NCI-H146 (cell line): ENCODE data around the gene EMP3.
"Not testable (repeated sequence)": the region's sequence is repeated elsewhere in the genome, so short reads cannot be mapped to it uniquely, and the experiment has no call there.

Experiments
- DNase-seq: peaks from one replicate; lab custom pipeline; 2025; lab: John Stamatoyannopoulos, UW

Gene EMP3

DNA sequence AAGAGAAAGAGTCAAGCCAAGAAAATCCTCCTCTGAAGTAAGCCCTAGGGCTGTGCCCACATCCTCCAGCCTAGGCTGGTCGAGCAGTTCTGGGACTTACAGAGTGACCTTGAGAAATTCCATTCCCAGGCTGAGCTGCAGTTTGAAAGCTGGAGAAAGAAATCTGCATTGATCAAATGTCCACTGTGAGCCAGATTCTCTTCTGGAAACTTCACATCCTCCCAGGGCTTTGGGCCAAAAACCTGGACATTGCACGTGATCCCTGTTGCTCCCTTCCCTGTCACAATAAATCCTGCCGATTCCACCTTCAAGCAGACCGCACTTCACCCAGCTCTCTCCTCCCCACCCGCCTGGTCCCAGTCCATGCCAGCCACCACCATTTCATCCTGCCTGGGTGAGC, 22.7 kb downstream of the EMP3 start:
- DNase-seq = no peak

DNA sequence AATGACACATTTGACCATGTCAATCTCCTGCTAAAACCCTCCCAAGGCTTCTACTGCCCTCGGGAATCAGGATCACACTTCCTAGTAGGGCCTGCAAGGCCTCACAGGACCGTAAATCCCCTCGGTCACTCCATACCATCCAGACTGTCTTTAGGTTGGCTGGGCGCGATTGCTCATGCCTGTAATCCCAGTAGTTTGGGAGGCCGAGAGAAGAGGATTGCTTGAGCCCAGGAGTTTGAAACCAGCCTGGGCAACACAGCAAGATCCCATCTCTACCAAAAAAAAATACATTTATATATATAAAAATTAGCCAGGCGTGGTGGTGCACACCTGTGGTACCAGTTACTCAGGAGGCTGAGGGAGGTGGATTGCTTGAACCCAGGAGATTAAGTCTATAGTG, 23.4 kb downstream of the EMP3 start:
- DNase-seq = no peak

DNA sequence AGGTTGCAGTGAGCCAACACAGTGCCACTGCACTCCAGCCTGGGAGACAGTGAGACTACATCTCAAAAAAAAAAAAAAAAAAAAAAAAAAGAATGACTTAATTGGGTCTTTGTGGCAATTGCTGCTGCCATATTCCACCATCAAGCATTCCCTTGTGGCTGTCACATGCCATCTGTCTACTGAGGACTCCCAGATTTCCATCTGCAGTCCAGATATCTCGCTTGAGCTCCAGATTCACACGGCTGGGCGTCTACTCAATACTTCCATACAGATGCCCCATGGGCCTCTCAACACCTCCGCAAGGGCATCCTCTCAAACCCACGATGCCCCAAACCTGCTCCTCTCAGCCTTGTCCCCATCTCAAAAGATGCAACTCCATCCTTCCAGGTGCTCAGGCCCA, 25.5 kb downstream of the EMP3 start:
- DNase-seq = no peak

DNA sequence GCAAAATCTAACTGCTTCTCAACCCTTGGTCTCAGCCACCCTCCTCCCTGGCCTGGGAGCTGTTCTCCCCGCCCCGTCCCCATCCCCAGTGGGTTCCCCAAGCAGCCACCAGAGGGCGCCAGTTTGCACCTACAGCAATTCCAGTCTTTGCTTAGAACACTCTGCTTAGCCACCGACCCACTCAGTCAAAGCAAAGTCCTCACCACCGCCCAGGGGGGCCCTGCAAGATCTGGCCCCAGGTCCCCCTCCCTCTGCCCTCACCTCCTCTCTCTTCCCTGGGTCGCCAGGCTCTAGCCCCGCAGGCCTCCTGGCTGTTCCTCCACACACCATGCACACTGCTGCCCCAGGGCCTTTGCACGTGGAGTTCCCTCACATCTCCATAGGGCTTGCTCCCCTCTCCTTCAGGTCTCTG, 26.0 kb downstream of the EMP3 start:
- DNase-seq = peak; percentile 49

GRCh38 chr19:48353677-48354076, 28.3 kb downstream of the EMP3 start:
- no peak for DNase-seq

DNA sequence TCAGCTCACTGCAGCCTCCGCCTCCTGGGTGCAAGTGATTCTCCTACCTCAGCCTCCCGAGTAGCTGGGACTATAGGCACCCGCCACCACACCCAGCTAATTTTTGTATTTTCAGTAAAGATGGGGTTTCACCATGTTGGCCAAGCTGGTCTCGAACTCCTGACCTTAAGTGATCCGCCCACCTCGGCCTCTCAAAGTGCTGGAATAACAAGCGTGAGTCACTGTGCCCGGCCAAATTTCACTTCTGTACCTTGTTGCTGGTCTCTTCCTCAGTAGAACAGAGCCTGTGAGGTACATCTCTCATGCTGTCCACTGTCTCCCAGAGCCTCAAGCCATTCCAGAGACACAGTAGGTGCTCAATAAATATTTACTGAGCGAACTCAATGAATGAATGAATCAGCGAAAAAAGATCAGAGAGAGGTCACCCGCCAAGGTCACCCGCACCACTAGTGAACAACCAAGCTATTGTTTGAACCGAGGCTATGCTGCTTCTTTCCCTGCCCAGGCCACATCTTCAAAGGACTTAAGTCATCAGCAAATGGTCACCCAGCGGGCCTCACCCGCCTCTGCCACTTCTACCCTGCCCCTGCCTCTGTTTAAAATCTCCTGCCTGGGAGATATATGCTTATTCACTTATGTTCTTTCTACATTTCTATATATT, 29.1 kb downstream of the EMP3 start:
- DNase-seq = peak; percentile 71

DNA sequence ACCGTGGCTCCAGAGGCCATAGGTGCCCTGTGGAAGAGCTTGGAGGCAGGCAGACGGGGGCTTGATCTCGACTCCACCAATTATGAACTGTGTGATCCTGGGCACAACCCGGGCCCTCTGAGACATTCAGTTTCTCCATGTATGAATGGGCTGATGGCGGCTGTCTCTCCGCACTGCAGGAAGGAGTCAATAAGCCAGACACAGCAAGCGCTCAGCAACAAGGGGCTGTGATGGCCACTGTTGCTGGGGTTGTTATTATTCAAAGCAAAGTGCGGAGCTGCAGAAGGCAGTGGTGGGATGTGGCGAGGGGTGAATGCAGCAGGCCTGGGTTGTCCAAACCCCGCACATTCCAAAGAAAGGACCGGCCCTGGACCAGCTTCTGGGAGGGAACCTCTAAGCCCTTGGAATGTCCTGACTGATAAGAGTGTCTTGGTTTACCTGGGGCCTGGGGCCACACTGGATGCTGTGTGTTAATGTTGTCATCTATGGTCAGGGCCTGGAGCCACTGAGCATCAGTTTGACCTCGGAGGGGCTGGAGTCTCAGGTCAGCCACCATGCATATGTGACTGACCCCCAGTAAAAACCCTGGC, 30.1 kb downstream of the EMP3 start:
- DNase-seq = no peak

GRCh38 chr19:48359123-48359522, 33.8 kb downstream of the EMP3 start:
- DNase-seq = no peak

- DNase-seq = no peak
Observed at GRCh38 chr19:48361912-48362311, 36.6 kb downstream of the EMP3 start.

GRCh38 chr19:48362716-48363499, 37.6 kb downstream of the EMP3 start:
- peak; percentile 99 for DNase-seq

GRCh38 chr19:48363500-48363809, 38.1 kb downstream of the EMP3 start:
- DNase-seq = no peak

DNA sequence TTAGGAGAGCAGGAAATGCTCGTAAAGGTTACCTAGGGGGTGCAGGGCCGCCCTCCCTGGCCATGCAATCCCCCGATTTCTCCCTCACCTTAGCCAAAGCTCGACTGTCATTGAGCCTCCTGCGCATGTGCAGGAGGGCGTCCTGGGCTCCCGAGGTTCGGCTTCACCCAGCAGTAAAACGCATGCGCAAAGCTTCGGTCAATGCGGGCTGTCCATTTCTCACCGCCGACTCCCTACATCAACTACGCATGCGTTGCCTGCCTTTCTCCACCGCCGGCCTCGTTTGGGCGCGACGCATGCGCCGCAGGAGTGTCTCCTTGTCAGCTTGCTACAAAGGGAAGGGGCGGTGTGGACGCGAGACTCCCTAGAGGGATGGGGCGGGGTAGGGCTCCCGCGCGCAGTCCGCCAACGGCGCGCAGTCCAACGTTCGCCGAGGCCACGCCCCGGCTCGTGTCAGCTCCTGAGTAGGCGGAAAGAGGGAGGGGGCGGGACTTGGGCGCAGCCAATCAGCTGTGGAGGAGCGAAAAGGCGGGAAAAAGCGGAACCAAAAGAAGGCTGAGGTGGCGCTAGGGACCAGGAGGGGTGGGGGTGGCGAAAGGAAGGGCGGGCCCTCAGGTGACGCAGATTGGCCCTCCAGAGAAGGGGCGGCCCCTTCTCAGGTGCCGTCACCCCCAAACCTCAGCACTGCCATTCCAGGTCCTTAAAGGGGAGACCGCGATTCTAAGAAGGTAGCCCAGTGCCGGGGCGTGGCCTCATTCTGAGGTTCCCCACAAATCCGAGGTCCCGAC, 38.7 kb downstream of the EMP3 start, which contains the start of the genes SYNGR4 and TMEM143:
SYNGR4 (plus strand) TSS at position 558 of the 788 bp plus-strand sequence. CDS start 1,476 bp downstream, outside the sequence.
TMEM143 (minus strand) TSS at position 131 of the 788 bp plus-strand sequence; CDS start at position 111, 20 bp downstream.
- peak; percentile 100 for DNase-seq

GRCh38 chr19:48364598-48365348, 39.4 kb downstream of the EMP3 start:
- no peak for DNase-seq

DNA sequence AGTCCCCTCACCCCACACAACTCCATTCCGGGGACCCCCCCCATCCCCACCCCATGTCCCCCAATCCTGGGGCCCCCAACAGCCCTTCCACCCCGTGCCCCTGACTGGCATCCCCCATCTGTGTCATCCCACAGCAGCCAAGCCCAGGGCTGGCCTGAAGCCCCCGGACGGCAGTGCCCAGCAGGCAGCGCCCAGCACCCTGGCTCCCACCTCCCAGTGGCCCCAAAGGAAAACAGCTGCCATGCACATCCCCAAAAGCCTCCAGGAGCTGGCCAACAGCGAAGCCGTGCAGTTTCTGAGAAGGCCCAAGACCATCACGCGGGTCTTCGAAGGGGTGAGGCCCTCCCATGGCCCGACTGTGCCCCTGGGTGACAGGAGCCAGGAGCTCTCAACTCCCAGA, 40.2 kb downstream of the EMP3 start:
- no peak for DNase-seq

DNA sequence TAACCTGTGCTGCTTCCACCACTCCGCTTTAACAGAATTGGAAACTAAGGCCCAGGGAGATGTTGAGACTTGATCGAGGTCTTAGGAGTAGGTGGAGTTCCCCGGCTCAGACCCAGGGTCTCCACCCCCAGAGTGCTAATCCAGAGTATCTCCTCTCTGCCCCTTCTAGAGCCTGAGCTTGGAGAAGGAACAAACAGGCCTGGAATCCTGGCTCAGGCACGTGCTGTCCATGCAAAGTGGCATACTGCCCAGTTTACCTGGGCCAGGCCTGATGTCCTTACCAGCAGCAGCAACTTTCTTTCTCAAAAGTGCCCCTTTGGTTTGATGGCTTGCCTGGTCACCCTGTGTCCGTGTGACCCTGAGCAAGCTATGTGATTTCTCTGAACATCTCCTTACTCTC, 42.5 kb downstream of the EMP3 start:
- no peak for DNase-seq

- peak; percentile 90 for DNase-seq
Observed at GRCh38 chr19:48368936-48369335, 43.6 kb downstream of the EMP3 start.

- DNase-seq = no peak
Observed at GRCh38 chr19:48370955-48371354, 45.6 kb downstream of the EMP3 start.

DNA sequence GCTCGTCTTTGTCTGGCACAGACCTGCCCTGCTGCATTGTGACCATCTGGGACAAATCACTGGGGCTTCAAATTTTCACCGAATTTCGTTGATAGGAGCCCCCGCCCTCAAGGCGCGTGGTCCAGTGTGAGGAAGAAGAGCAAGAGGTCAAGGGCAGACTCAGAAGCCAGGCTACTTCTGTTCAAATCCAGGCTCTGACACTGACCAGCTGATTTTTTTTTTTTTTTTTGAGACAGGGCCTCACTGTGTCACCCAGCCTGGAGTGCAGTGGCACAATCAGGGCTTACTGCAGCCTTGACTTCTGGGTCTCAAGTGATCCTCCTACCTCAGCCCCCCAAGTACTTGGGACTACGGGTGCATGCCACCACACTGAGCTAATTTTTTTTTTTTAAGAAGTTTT, 46.0 kb downstream of the EMP3 start:
- no peak for DNase-seq

GRCh38 chr19:48371771-48372170, 46.4 kb downstream of the EMP3 start:
- DNase-seq = not testable (repeated sequence)

GRCh38 chr19:48372904-48373303, 47.6 kb downstream of the EMP3 start:
- peak; percentile 41 for DNase-seq

- no peak for DNase-seq
Observed at GRCh38 chr19:48373567-48373966, 48.2 kb downstream of the EMP3 start.

GRCh38 chr19:48378194-48378570, 52.8 kb downstream of the EMP3 start:
- DNase-seq = no peak
